Kidney (tissue), 14 donors: ENCODE results near the gene PLXNA2. TPM values are rescaled to one million over a fixed set of nuclear protein-coding genes. Genes with fewer than 3 reads are reported as not detected.
A peak's percentile ranks its signal among the peaks of the same experiment; 100 is the strongest.

Experiments used
- DNase-seq, 5 donors: peaks; one replicate each; pipeline ENCODE4 v3.0.0-alpha.2; 2013 to 2020
- FAIRE-seq: peaks from 2 replicates; lab custom pipeline; 2012; peaks lifted over from hg19 to GRCh38; lab: Jason Lieb, UNC
- H3K27ac ChIP-seq, 2 donors: one replicate each; pipeline ENCODE4 v1.7.0; 2013; ENCODE audit warnings: low read depth in 2 of 2, low read length in 2 of 2, inconsistent platforms in 1 of 2
- H3K27me3 ChIP-seq: one replicate; pipeline ENCODE4 v1.7.1; 2013; ENCODE audit warnings: low read length, inconsistent platforms; ENCODE audit not compliant: control insufficient read depth, insufficient read depth
- H3K36me3 ChIP-seq, 3 donors: one replicate each; pipeline versions ENCODE4 v1.7.0 to v1.7.1; 2013; ENCODE audit warnings: low read length in 3 of 3, control low read depth in 1 of 3, inconsistent platforms in 1 of 3; ENCODE audit not compliant: insufficient read depth in 3 of 3, control insufficient read depth in 2 of 3
- H3K4me1 ChIP-seq, 3 donors: one replicate each; pipeline versions ENCODE4 v1.7.0 to v1.7.1; 2013; ENCODE audit warnings: low read length in 3 of 3, inconsistent platforms in 1 of 3, low read depth in 1 of 3; ENCODE audit not compliant: control insufficient read depth in 2 of 3, insufficient read depth in 2 of 3
- H3K4me3 ChIP-seq, 3 donors: one replicate each; pipeline versions ENCODE4 v1.7.0 to v1.8.1; 2013; ENCODE audit warnings: low read length in 3 of 3, control low read depth in 1 of 3, inconsistent platforms in 1 of 3
- H3K9ac ChIP-seq, 3 donors: one replicate each; pipeline versions ENCODE4 v1.7.0 to v1.7.1; 2013; ENCODE audit warnings: low read length in 3 of 3, control low read depth in 1 of 3, inconsistent platforms in 1 of 3
- H3K9me3 ChIP-seq, 3 donors: one replicate each; pipeline versions ENCODE4 v1.7.0 to v1.7.1; 2013; ENCODE audit warnings: low read length in 3 of 3, control low read depth in 1 of 3, inconsistent platforms in 1 of 3; ENCODE audit not compliant: control insufficient read depth in 2 of 3, insufficient read depth in 1 of 3
- intact Hi-C: fragments of 100-400 bp; cut with DNase I; formaldehyde crosslinking; loops from one replicate; pipeline ENCODE4 v1.11.1; 2022
- polyA plus RNA-seq: library from polyadenylated mRNA; stranded (reverse); fragments of 350-450 nt; fragmentation: Illumina TruSeq; extraction: RNeasy Lipid Tissue Mini Kit (QIAGEN cat#74804); gene quantifications from one replicate; pipeline ENCODE4 v1.2.3, GENCODE V29; 2014; ENCODE audit warnings: low read depth, low replicate concordance; ENCODE audit not compliant: insufficient read depth
- total RNA-seq: library from RNA; stranded (reverse); fragmentation: NEBNext Ultra II Directional; extraction: Animal tissue kit (Norgen Biotek cat#: 25700); gene quantifications from one replicate; pipeline ENCODE4 v1.2.1, GENCODE V29; 2021
- TF ChIP-seq, protein P1 (sequence below): IDR thresholded peaks from 3 replicates; pipeline ENCODE4 v1.5.1; 2012; ENCODE audit warnings: mild to moderate bottlenecking, moderate library complexity, borderline replicate concordance; ENCODE audit not compliant: insufficient read depth; ENCODE audit errors: extremely low read depth
- donor health status: control.
- donor health status: control.
- donor health status: control.
- donor health status: control.
- donor health status: control.
- donor health status: DM: yes; HTN: yes; CAD: no.
- donor health status: Normal renal cell carcinoma (clear cell type).

The PLXNA2 gene
- total and polyA plus RNA-seq, 2 donors from 2014 or later, result 2.4 to 27.9 TPM

DNA sequence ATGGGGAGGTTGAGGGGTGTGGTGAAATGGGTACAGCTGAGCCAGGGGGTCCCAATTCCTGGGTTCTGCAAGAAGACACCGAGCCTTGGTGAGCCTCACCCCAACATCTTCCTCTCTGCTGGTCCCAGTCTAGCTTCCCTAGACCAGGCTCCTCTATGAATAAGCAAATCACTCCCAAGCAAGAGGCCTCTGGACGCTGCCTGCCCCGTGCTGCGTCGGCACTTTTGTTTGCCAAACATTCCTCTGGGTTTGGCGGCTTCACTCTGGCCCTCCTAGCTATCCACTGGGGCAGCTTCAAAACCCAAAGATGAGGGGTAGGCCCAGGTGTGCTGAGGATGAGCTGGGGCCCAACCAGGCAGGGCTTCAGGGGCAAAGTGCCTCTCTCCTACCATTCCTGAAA, 196.2 kb downstream of the PLXNA2 start:
- DNase-seq (no peak), FAIRE-seq (no peak)

GRCh38 chr1:208047476-208047934, 196.7 kb downstream of the PLXNA2 start:
- intact Hi-C loops, result no loop called here
- Histone ChIP-seq H3K27me3 (no peaks in the 10 kb centered on the region), H3K9ac (no peak overlapping the region), H3K4me1 (peaks cover 0 to 32% (median 28%) of the 10 kb centered on the region in 3 donors), H3K27ac (peak overlapping the region; percentile 49 to 90), H3K9me3 (no peaks in the 10 kb centered on the region), H3K36me3 (peaks cover 2 to 17% (median 7%) of the 10 kb centered on the region in 3 donors), H3K4me3 (no peak overlapping the region)
- peak in 4 of 5 donors; percentile 60 to 93 (median 76) for DNase-seq
- FAIRE-seq, result no peak
- TF ChIP-seq, protein P1, sequence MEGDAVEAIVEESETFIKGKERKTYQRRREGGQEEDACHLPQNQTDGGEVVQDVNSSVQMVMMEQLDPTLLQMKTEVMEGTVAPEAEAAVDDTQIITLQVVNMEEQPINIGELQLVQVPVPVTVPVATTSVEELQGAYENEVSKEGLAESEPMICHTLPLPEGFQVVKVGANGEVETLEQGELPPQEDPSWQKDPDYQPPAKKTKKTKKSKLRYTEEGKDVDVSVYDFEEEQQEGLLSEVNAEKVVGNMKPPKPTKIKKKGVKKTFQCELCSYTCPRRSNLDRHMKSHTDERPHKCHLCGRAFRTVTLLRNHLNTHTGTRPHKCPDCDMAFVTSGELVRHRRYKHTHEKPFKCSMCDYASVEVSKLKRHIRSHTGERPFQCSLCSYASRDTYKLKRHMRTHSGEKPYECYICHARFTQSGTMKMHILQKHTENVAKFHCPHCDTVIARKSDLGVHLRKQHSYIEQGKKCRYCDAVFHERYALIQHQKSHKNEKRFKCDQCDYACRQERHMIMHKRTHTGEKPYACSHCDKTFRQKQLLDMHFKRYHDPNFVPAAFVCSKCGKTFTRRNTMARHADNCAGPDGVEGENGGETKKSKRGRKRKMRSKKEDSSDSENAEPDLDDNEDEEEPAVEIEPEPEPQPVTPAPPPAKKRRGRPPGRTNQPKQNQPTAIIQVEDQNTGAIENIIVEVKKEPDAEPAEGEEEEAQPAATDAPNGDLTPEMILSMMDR, result no peak

More for the DNA sequence above, 196.2 kb downstream of the PLXNA2 start:
- H3K9ac ChIP-seq, result no peak overlapping the region
- H3K27ac ChIP-seq, result peak overlapping the region; percentile 33 to 90
- no peak overlapping the region for H3K4me3 ChIP-seq
- H3K4me1 ChIP-seq, result peaks cover 0 to 32% (median 28%) of the 10 kb centered on the region in 3 donors
- H3K36me3 ChIP-seq, result peaks cover 2 to 17% (median 7%) of the 10 kb centered on the region in 3 donors
- intact Hi-C loops, result no loop called here
- H3K27me3 ChIP-seq, result no peaks in the 10 kb centered on the region
- TF ChIP-seq, protein P1, result no peak
- H3K9me3 ChIP-seq, result no peaks in the 10 kb centered on the region

- intact Hi-C loops, result no loop called here
- H3K9me3 ChIP-seq, result no peaks in the 10 kb centered on the region
Observed at GRCh38 chr1:208045463-208046260, 198.5 kb downstream of the PLXNA2 start.

More at GRCh38 chr1:208045463-208046260, 198.5 kb downstream of the PLXNA2 start:
- TF ChIP-seq, protein P1, result peak; percentile 23
- no peak overlapping the region for H3K4me3 ChIP-seq
- no peak for DNase-seq
- H3K27ac ChIP-seq, result peak overlapping the region in 1 of 2 donors; percentile 60
- H3K9ac ChIP-seq, result no peak overlapping the region
- H3K36me3 ChIP-seq, result peaks cover 2 to 11% (median 7%) of the 10 kb centered on the region in 3 donors
- H3K4me1 ChIP-seq, result peaks cover 0 to 32% (median 28%) of the 10 kb centered on the region in 3 donors
- H3K27me3 ChIP-seq, result no peaks in the 10 kb centered on the region
- no peak for FAIRE-seq
